Large intestine (tissue), 12 donors: ENCODE data around the gene TXNL1. TPM values are rescaled to one million over a fixed set of nuclear protein-coding genes. Genes with fewer than 3 reads are reported as not detected.

ENCODE experiments used
- DNase-seq, 2 donors: peaks; one replicate each; pipeline versions ENCODE4 v3.0.0 to v3.0.0-alpha.2; 2013
- H3K27ac ChIP-seq: one replicate; pipeline ENCODE4 v1.5.1; 2013; ENCODE audit warnings: low read length
- H3K27me3 ChIP-seq: 2 replicates; pipeline ENCODE4 v1.6.1; 2013; ENCODE audit warnings: low read length; ENCODE audit not compliant: control insufficient read depth, insufficient read depth
- H3K36me3 ChIP-seq: 2 replicates; pipeline ENCODE4 v1.6.1; 2013; ENCODE audit warnings: low read length; ENCODE audit not compliant: control insufficient read depth, insufficient read depth
- H3K4me1 ChIP-seq: one replicate; pipeline ENCODE4 v1.6.1; 2013; ENCODE audit warnings: low read length; ENCODE audit not compliant: control insufficient read depth, insufficient read depth
- H3K4me3 ChIP-seq: one replicate; pipeline ENCODE4 v1.5.1; 2013; ENCODE audit warnings: low read length
- H3K9me3 ChIP-seq: one replicate; pipeline ENCODE4 v1.6.1; 2013; ENCODE audit warnings: mild to moderate bottlenecking, low read depth, low read length, moderate library complexity; ENCODE audit not compliant: control insufficient read depth
- whole genome bisulfite sequencing: methylation state at CpG from one replicate; pipeline ENCODE4 v1.1.5; 2013; ENCODE audit warnings: low lambda C conversion rate; ENCODE audit not compliant: insufficient coverage; 5-methylcytosine and 5-hydroxymethylcytosine counted together
- long read RNA-seq, 11 donors: transcript quantifications; one replicate each; lab custom pipeline, GENCODE V29; 2026
- polyA plus RNA-seq: library from polyadenylated mRNA; unstranded; fragments of 120-200 nt; gene quantifications from one replicate; pipeline ENCODE4 v1.2.1, GENCODE V29; 2013

Gene TXNL1
- polyA plus RNA-seq = 67.2 TPM
- long read RNA-seq, donor 1, full-length matches to known transcripts = 22 of 22 reads
- long read RNA-seq, donor 1, partial matches to known transcripts = 0 of 22 reads
- long read RNA-seq, donor 1, other reads (novel, unspliced or antisense) = 0 of 22 reads
- long read RNA-seq, donor 2, full-length matches to known transcripts = 40 of 59 reads
- long read RNA-seq, donor 2, partial matches to known transcripts = 19 of 59 reads
- long read RNA-seq, donor 2, other reads (novel, unspliced or antisense) = 0 of 59 reads
- long read RNA-seq, donor 3 = 0 reads
- long read RNA-seq, donor 4, full-length matches to known transcripts = 6 of 6 reads
- long read RNA-seq, donor 4, partial matches to known transcripts = 0 of 6 reads
- long read RNA-seq, donor 4, other reads (novel, unspliced or antisense) = 0 of 6 reads
- long read RNA-seq, donor 5, full-length matches to known transcripts = 24 of 24 reads
- long read RNA-seq, donor 5, partial matches to known transcripts = 0 of 24 reads
- long read RNA-seq, donor 5, other reads (novel, unspliced or antisense) = 0 of 24 reads
- long read RNA-seq, donor 6, full-length matches to known transcripts = 35 of 62 reads
- long read RNA-seq, donor 6, partial matches to known transcripts = 27 of 62 reads
- long read RNA-seq, donor 6, other reads (novel, unspliced or antisense) = 0 of 62 reads
- long read RNA-seq, donor 7, full-length matches to known transcripts = 27 of 34 reads
- long read RNA-seq, donor 7, partial matches to known transcripts = 7 of 34 reads
- long read RNA-seq, donor 7, other reads (novel, unspliced or antisense) = 0 of 34 reads
- long read RNA-seq, donor 8, full-length matches to known transcripts = 47 of 89 reads
- long read RNA-seq, donor 8, partial matches to known transcripts = 42 of 89 reads
- long read RNA-seq, donor 8, other reads (novel, unspliced or antisense) = 0 of 89 reads
- long read RNA-seq, donor 9, full-length matches to known transcripts = 26 of 46 reads
- long read RNA-seq, donor 9, partial matches to known transcripts = 20 of 46 reads
- long read RNA-seq, donor 9, other reads (novel, unspliced or antisense) = 0 of 46 reads
- long read RNA-seq, donor 10, full-length matches to known transcripts = 51 of 80 reads
- long read RNA-seq, donor 10, partial matches to known transcripts = 29 of 80 reads
- long read RNA-seq, donor 10, other reads (novel, unspliced or antisense) = 0 of 80 reads
- long read RNA-seq, donor 11, full-length matches to known transcripts = 38 of 44 reads
- long read RNA-seq, donor 11, partial matches to known transcripts = 6 of 44 reads
- long read RNA-seq, donor 11, other reads (novel, unspliced or antisense) = 0 of 44 reads

- Histone ChIP-seq H3K27me3 (no peaks in the 10 kb centered on the region), H3K4me1 (no peaks in the 10 kb centered on the region), H3K9me3 (no peaks in the 10 kb centered on the region), H3K4me3 (peak within 1 kb of the TSS; percentile 94), H3K36me3 (peaks cover 4% of the 10 kb centered on the region), H3K27ac (peak within 1 kb of the TSS; percentile 92)
- peak; percentile 99 for DNase-seq
- 0% methylated on average over 2 of the region's 64 CpGs for WGBS
Measured at GRCh38 chr18:56638232-56639103, at the start of gene TXNL1. Gene TXNL1, minus strand, starts transcription at chr18:56638592. Its CDS starts 152 bp downstream, at chr18:56638440.

- WGBS = 100% methylated on average over 1 of the region's 3 CpGs
- H3K27ac ChIP-seq = no peak overlapping the region
- H3K9me3 ChIP-seq = no peaks in the 10 kb centered on the region
- DNase-seq = no peak
- H3K4me1 ChIP-seq = no peaks in the 10 kb centered on the region
- peaks cover 10% of the 10 kb centered on the region for H3K36me3 ChIP-seq
- no peaks in the 10 kb centered on the region for H3K27me3 ChIP-seq
- no peak overlapping the region for H3K4me3 ChIP-seq
Measured at GRCh38 chr18:56684277-56684676, 45.9 kb upstream of the TXNL1 start.

- Histone ChIP-seq H3K4me1 (no peaks in the 10 kb centered on the region), H3K4me3 (no peak overlapping the region), H3K27me3 (no peaks in the 10 kb centered on the region), H3K36me3 (no peaks in the 10 kb centered on the region), H3K27ac (no peak overlapping the region), H3K9me3 (peaks cover 7% of the 10 kb centered on the region)
- no peak for DNase-seq
- WGBS = 100% methylated on average over 1 of the region's 4 CpGs
Measured at GRCh38 chr18:56678836-56679565, 40.6 kb upstream of the TXNL1 start.

- 89% methylated on average over 2 of the region's 2 CpGs for WGBS
Measured at GRCh38 chr18:56676639-56677038, 38.2 kb upstream of the TXNL1 start.

GRCh38 chr18:56672981-56673380, 34.6 kb upstream of the TXNL1 start:
- DNase-seq = no peak
- H3K9me3 ChIP-seq = peaks cover 7% of the 10 kb centered on the region
- no peaks in the 10 kb centered on the region for H3K27me3 ChIP-seq
- H3K27ac ChIP-seq = no peak overlapping the region
- H3K36me3 ChIP-seq = no peaks in the 10 kb centered on the region
- H3K4me1 ChIP-seq = no peaks in the 10 kb centered on the region
- no peak overlapping the region for H3K4me3 ChIP-seq
- no CpG with 5 or more reads among the region's 3 CpGs for WGBS

More at GRCh38 chr18:56676639-56677038, 38.2 kb upstream of the TXNL1 start:
- no peaks in the 10 kb centered on the region for H3K4me1 ChIP-seq
- DNase-seq = no peak
- no peak overlapping the region for H3K27ac ChIP-seq
- H3K9me3 ChIP-seq = peaks cover 7% of the 10 kb centered on the region
- no peak overlapping the region for H3K4me3 ChIP-seq
- no peaks in the 10 kb centered on the region for H3K27me3 ChIP-seq
- no peaks in the 10 kb centered on the region for H3K36me3 ChIP-seq

- DNase-seq = no peak
- H3K27me3 ChIP-seq = no peaks in the 10 kb centered on the region
- H3K36me3 ChIP-seq = no peaks in the 10 kb centered on the region
- H3K9me3 ChIP-seq = peaks cover 2% of the 10 kb centered on the region
- no peaks in the 10 kb centered on the region for H3K4me1 ChIP-seq
- WGBS = 100% methylated on average over 1 of the region's 8 CpGs
- no peak overlapping the region for H3K27ac ChIP-seq
- H3K4me3 ChIP-seq = no peak overlapping the region
Measured at GRCh38 chr18:56672391-56672790, 34.0 kb upstream of the TXNL1 start.

- Histone ChIP-seq H3K27me3 (no peaks in the 10 kb centered on the region), H3K27ac (no peak overlapping the region), H3K9me3 (no peaks in the 10 kb centered on the region), H3K4me3 (no peak overlapping the region), H3K36me3 (no peaks in the 10 kb centered on the region), H3K4me1 (no peaks in the 10 kb centered on the region)
- no CpG with 5 or more reads among the region's 2 CpGs for WGBS
- no peak for DNase-seq
Measured at GRCh38 chr18:56662902-56663301, 24.5 kb upstream of the TXNL1 start.

- Histone ChIP-seq H3K9me3 (no peaks in the 10 kb centered on the region), H3K27me3 (no peaks in the 10 kb centered on the region), H3K4me3 (no peak overlapping the region), H3K36me3 (no peaks in the 10 kb centered on the region), H3K4me1 (no peaks in the 10 kb centered on the region), H3K27ac (no peak overlapping the region)
- no peak for DNase-seq
- 92% methylated on average over 4 of the region's 5 CpGs for WGBS
Measured at GRCh38 chr18:56662502-56662901, 24.1 kb upstream of the TXNL1 start.

GRCh38 chr18:56662063-56662408, 23.6 kb upstream of the TXNL1 start:
- no peaks in the 10 kb centered on the region for H3K36me3 ChIP-seq
- H3K27me3 ChIP-seq = no peaks in the 10 kb centered on the region
- no CpG with 5 or more reads among the region's 4 CpGs for WGBS
- DNase-seq = no peak
- H3K27ac ChIP-seq = no peak overlapping the region
- no peaks in the 10 kb centered on the region for H3K4me1 ChIP-seq
- no peaks in the 10 kb centered on the region for H3K9me3 ChIP-seq
- no peak overlapping the region for H3K4me3 ChIP-seq
